MCF 10A (cell line): Measurements from ENCODE around the gene BRSK1. TPM values are rescaled to one million over a fixed set of nuclear protein-coding genes. Genes with fewer than 3 reads are reported as not detected.
A peak's percentile ranks its signal among the peaks of the same experiment; 100 is the strongest.

ENCODE experiments used
- BruUV-seq: library from RNA; stranded (reverse); fragments of 400-500 nt; replicated peaks from 2 replicates; lab custom pipeline; 2021; lab: Mats Ljungman, UMichigan
- CTCF ChIA-PET: fragments of 300-600 bp; sonication (Branson Sonifier 250); formaldehyde crosslinking; extraction: SDS; loops from one replicate; lab custom pipeline; 2021; ENCODE audit warnings: antibody characterized with exemption, inconsistent platforms; lab: Yijun Ruan, JAX
- POLR2A ChIA-PET: fragments of 300-600, 350-650 bp; sonication (Branson Sonifier 250); formaldehyde crosslinking; extraction: SDS; loops from one replicate; lab custom pipeline; 2020; ENCODE audit warnings: antibody characterized with exemption, inconsistent platforms; lab: Yijun Ruan, JAX
- DNase-seq: peaks from one replicate; pipeline ENCODE4 v3.0.0-alpha.2; 2018; ENCODE audit not compliant: unreplicated experiment
- H3K27ac Mint-ChIP-seq: one replicate; pipeline ENCODE4 v1.8.0; 2022; ENCODE audit warnings: mild to moderate bottlenecking, low read depth, mixed read lengths; ENCODE audit not compliant: unreplicated experiment
- H3K27me3 Mint-ChIP-seq: one replicate; pipeline ENCODE4 v1.8.0; 2022; ENCODE audit warnings: mixed read lengths; ENCODE audit not compliant: insufficient read depth, unreplicated experiment
- H3K36me3 Mint-ChIP-seq: one replicate; pipeline ENCODE4 v1.8.0; 2022; ENCODE audit warnings: mild to moderate bottlenecking, moderate library complexity, mixed read lengths; ENCODE audit not compliant: insufficient read depth, unreplicated experiment
- H3K4me1 Mint-ChIP-seq: one replicate; pipeline ENCODE4 v1.8.0; 2022; ENCODE audit warnings: mixed read lengths; ENCODE audit not compliant: insufficient read depth, unreplicated experiment
- H3K4me3 Mint-ChIP-seq: one replicate; pipeline ENCODE4 v1.8.0; 2022; ENCODE audit warnings: mild to moderate bottlenecking, moderate library complexity, mixed read lengths; ENCODE audit not compliant: unreplicated experiment
- H3K9me3 Mint-ChIP-seq: one replicate; pipeline ENCODE4 v1.8.0; 2022; ENCODE audit warnings: mixed read lengths; ENCODE audit not compliant: unreplicated experiment
- intact Hi-C: fragments of 100-400 bp; cut with micrococcal nuclease; formaldehyde crosslinking; loops from 2 replicates; pipeline ENCODE4 v1.14.1; 2022
- total RNA-seq: library from RNA; stranded (reverse); gene quantifications from 2 replicates; pipeline ENCODE4 v1.2.3, GENCODE V29; 2022
- TF ChIP-seq, protein P1 (sequence below): fragments of 200-600 bp; IDR thresholded peaks from one replicate; pipeline ENCODE4 v1.8.0; 2022; ENCODE audit warnings: antibody characterized with exemption, mild to moderate bottlenecking; ENCODE audit not compliant: unreplicated experiment

The BRSK1 gene
- total RNA-seq, 1 experiment from 2014 or later = 5.1 TPM

DNA sequence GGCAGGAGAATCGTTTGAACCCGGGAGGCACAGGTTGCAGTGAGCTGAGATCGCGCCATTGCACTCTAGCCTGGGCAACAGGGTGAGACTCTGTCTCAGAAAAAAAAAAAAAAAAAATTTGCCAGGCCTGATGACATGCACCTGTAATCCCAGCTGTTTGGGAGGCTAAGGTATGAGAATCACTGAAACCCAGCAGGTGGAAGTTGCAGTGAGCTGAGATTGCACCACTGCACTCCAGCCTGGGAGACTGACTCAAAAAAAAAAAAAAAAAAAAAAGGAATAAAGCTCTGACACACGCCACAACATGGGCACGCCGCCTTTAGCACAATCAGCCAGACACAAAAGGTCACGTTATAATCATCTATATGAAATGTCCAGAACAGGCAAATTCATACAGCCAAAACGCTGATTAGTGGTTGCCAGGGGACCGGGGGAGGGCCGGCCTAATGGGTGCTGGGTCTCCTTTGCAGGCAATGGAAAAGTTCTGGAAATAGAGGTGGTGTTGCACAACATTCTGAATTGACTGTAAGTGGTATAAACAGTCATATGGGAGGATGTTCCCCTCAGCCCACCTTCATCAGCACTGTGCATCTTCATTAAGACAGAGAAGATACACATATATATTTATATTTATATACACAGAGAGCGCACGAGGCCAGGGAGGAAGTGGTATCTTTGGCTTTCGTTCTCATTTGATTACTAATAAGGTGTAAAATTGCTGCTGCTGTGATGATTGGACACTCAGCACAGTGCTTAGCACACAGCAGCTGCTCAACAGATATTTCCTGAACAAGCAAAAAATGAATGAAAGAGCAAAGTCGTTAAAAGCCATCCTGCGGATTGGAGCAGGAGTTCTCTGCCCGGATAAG lies 7.7 kb upstream of the BRSK1 start:
- intact Hi-C loops = no loop called here
- BruUV-seq = no TSS peak
- Mint-ChIP-seq H3K9me3 (no peaks in the 10 kb centered on the region), H3K36me3 (peaks cover 41% of the 10 kb centered on the region), H3K27ac (no peak overlapping the region), H3K4me1 (peaks cover 18% of the 10 kb centered on the region), H3K4me3 (no peak overlapping the region), H3K27me3 (no peaks in the 10 kb centered on the region)
- ChIA-PET POLR2A (no interaction called here), CTCF (interaction anchor here (0.6 to 0.7 kb wide), 2 partner anchors 20 to 70 kb away, joined by 3 to 4 read pairs; no protein-coding TSS in a partner anchor)
- TF ChIP-seq, protein P1, sequence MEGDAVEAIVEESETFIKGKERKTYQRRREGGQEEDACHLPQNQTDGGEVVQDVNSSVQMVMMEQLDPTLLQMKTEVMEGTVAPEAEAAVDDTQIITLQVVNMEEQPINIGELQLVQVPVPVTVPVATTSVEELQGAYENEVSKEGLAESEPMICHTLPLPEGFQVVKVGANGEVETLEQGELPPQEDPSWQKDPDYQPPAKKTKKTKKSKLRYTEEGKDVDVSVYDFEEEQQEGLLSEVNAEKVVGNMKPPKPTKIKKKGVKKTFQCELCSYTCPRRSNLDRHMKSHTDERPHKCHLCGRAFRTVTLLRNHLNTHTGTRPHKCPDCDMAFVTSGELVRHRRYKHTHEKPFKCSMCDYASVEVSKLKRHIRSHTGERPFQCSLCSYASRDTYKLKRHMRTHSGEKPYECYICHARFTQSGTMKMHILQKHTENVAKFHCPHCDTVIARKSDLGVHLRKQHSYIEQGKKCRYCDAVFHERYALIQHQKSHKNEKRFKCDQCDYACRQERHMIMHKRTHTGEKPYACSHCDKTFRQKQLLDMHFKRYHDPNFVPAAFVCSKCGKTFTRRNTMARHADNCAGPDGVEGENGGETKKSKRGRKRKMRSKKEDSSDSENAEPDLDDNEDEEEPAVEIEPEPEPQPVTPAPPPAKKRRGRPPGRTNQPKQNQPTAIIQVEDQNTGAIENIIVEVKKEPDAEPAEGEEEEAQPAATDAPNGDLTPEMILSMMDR = no peak
- DNase-seq = no peak

GRCh38 chr19:55276720-55277430 lies 6.9 kb upstream of the BRSK1 start:
- BruUV-seq = no TSS peak
- Mint-ChIP-seq H3K4me3 (no peak overlapping the region), H3K9me3 (no peaks in the 10 kb centered on the region), H3K27me3 (no peaks in the 10 kb centered on the region), H3K4me1 (peaks cover 23% of the 10 kb centered on the region), H3K27ac (peak overlapping the region; percentile 53), H3K36me3 (peaks cover 33% of the 10 kb centered on the region)
- DNase-seq = no peak
- ChIA-PET POLR2A (no interaction called here), CTCF (interaction anchor here (0.6 to 0.7 kb wide), 2 partner anchors 20 to 25 kb away, joined by 3 to 4 read pairs; no protein-coding TSS in a partner anchor)
- intact Hi-C loops = no loop called here
- TF ChIP-seq, protein P1 = no peak

DNA sequence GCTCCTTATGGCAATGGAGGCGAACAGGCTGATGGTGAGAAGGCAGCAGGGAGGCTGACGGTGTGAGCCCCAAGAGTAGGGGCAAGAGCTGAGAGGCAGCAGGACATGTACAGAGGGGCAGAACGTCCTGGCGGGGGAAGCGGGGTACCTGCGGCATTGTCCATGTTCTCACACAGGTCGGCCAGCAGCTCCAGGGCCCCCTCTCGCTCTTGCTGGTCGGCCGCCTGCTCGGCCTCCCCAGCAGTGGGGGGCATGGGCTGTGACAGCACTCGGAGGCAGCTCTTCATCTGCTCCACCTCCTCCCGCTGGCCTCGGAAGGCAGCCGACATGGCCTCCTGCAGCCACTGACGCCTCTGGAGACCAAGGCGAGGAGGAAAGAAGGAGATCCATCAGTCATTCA lies 6.3 kb upstream of the BRSK1 start:
- Mint-ChIP-seq H3K27me3 (no peaks in the 10 kb centered on the region), H3K36me3 (peaks cover 27% of the 10 kb centered on the region), H3K4me1 (peaks cover 23% of the 10 kb centered on the region), H3K27ac (peak overlapping the region; percentile 53), H3K4me3 (no peak overlapping the region), H3K9me3 (no peaks in the 10 kb centered on the region)
- intact Hi-C loops = no loop called here
- ChIA-PET CTCF (interaction anchor here (0.5 to 0.7 kb wide), 3 partner anchors 25 to 136 kb away, joined by 3 to 4 read pairs (median 3); no protein-coding TSS in a partner anchor), POLR2A (interaction anchor here (1.2 to 1.3 kb wide), 3 partner anchors 18 to 160 kb away, joined by 3 to 6 read pairs (median 4); partner anchors contain the start of genes PPP1R12C and PPP6R1)
- DNase-seq = no peak
- TF ChIP-seq, protein P1 = no peak
- no TSS peak for BruUV-seq
